GM23338 (cell line): ENCODE results near the gene PF4V1. TPM values are rescaled to one million over a fixed set of nuclear protein-coding genes. Genes with fewer than 3 reads are reported as not detected.

Source experiments
- ATAC-seq: fragments of 200-7000 bp; cut with Tn5 transposase; 3 replicates; pipeline ENCODE4 v1.9.1; 2020
- DNase-seq: peaks from one replicate; pipeline ENCODE4 v3.0.0-alpha.2; 2015; ENCODE audit warnings: low spot score
- H2AFZ ChIP-seq: fragments of 200-600 bp; sonication (generic); 2 replicates; pipeline ENCODE4 v1.8.0; 2016; ENCODE audit warnings: antibody characterized with exemption, mild to moderate bottlenecking, moderate library complexity
- H3F3A ChIP-seq: fragments of 200-600 bp; sonication (generic); replicated peaks from 2 replicates; pipeline ENCODE4 v1.8.0; 2017; ENCODE audit warnings: antibody characterized with exemption, mixed run types, low read depth
- H3K27ac ChIP-seq: fragments of 200-600 bp; sonication (generic); 2 replicates; pipeline ENCODE4 v1.6.1; 2016; ENCODE audit warnings: low read depth
- H3K27me3 ChIP-seq: fragments of 200-600 bp; sonication (generic); 2 replicates; pipeline ENCODE4 v1.8.0; 2016; ENCODE audit warnings: mild to moderate bottlenecking, mixed run types, moderate library complexity; ENCODE audit not compliant: insufficient read depth
- H3K36me3 ChIP-seq: fragments of 200-600 bp; sonication (generic); 2 replicates; pipeline ENCODE4 v1.8.0; 2016; ENCODE audit warnings: mild to moderate bottlenecking; ENCODE audit not compliant: insufficient read depth
- H3K4me1 ChIP-seq: fragments of 200-600 bp; sonication (generic); 2 replicates; pipeline ENCODE4 v1.8.0; 2016; ENCODE audit warnings: mild to moderate bottlenecking, moderate library complexity; ENCODE audit not compliant: insufficient read depth
- H3K4me2 ChIP-seq: fragments of 200-600 bp; sonication (generic); 2 replicates; pipeline ENCODE4 v1.7.1; 2017; ENCODE audit warnings: mixed run types
- H3K4me3 ChIP-seq: fragments of 200-600 bp; sonication (generic); 2 replicates; pipeline ENCODE4 v1.6.1; 2016; ENCODE audit warnings: mixed run types
- H3K79me2 ChIP-seq: fragments of 200-600 bp; sonication (generic); replicated peaks from 2 replicates; pipeline ENCODE4 v1.8.0; 2017; ENCODE audit warnings: mild to moderate bottlenecking; ENCODE audit not compliant: insufficient read depth
- H3K9me2 ChIP-seq: fragments of 200-600 bp; sonication (generic); 2 replicates; pipeline ENCODE4 v1.8.0; 2017; ENCODE audit not compliant: insufficient read depth
- H4K20me1 ChIP-seq: fragments of 200-600 bp; sonication (generic); replicated peaks from 2 replicates; pipeline ENCODE4 v1.8.0; 2017; ENCODE audit warnings: mild to moderate bottlenecking; ENCODE audit not compliant: insufficient read depth
- H3K27ac Mint-ChIP-seq: 2 replicates; pipeline ENCODE4 v1.8.0; 2020; ENCODE audit warnings: inconsistent platforms, mild to moderate bottlenecking, moderate library complexity, mixed read lengths
- H3K27me3 Mint-ChIP-seq: 3 replicates; pipeline ENCODE4 v1.8.0; 2022; ENCODE audit warnings: low read depth, mild to moderate bottlenecking, moderate library complexity, mixed read lengths, inconsistent platforms; ENCODE audit not compliant: insufficient read depth, poor library complexity
- H3K36me3 Mint-ChIP-seq: 3 replicates; pipeline ENCODE4 v1.8.0; 2021; ENCODE audit warnings: low read depth, mild to moderate bottlenecking, inconsistent platforms, moderate library complexity, mixed read lengths
- H3K4me1 Mint-ChIP-seq: 3 replicates; pipeline ENCODE4 v1.8.0; 2020; ENCODE audit warnings: mild to moderate bottlenecking, inconsistent platforms, mixed read lengths
- H3K4me3 Mint-ChIP-seq: 3 replicates; pipeline ENCODE4 v1.8.0; 2021; ENCODE audit warnings: moderate library complexity, mild to moderate bottlenecking, inconsistent platforms, mixed read lengths
- H3K9me3 Mint-ChIP-seq: 3 replicates; pipeline ENCODE4 v1.8.0; 2020; ENCODE audit warnings: moderate library complexity, mild to moderate bottlenecking, inconsistent platforms, mixed read lengths
- CREB1 ChIP-seq: fragments of 250-450 bp; sonication (Bioruptor Pico); IDR thresholded peaks from 2 replicates; pipeline ENCODE4 v1.5.0; 2020; ENCODE audit warnings: low read depth, mild to moderate bottlenecking, moderate library complexity
- ETS1 ChIP-seq: IDR thresholded peaks from 2 replicates; pipeline ENCODE4 v1.6.1; 2016; ENCODE audit warnings: antibody characterized with exemption
- EZH2 ChIP-seq: fragments of 200-600 bp; sonication (generic); IDR thresholded peaks from one replicate; pipeline ENCODE4 v1.8.0; 2017; ENCODE audit warnings: antibody characterized with exemption, mild to moderate bottlenecking, low read depth; ENCODE audit not compliant: unreplicated experiment
- EZH2phosphoT487 ChIP-seq: fragments of 200-600 bp; sonication (generic); IDR thresholded peaks from one replicate; pipeline ENCODE4 v1.8.1; 2018; ENCODE audit warnings: antibody characterized with exemption; ENCODE audit not compliant: unreplicated experiment
- JUNB ChIP-seq: IDR thresholded peaks from one replicate; pipeline ENCODE4 v1.6.1; 2016; ENCODE audit warnings: antibody characterized with exemption; ENCODE audit not compliant: unreplicated experiment
- NANOG ChIP-seq: IDR thresholded peaks from 2 replicates; pipeline ENCODE4 v1.6.1; 2016; ENCODE audit warnings: antibody characterized with exemption, borderline replicate concordance
- POLR2AphosphoS5 ChIP-seq: IDR thresholded peaks from 2 replicates; pipeline ENCODE4 v1.6.1; 2016; ENCODE audit warnings: antibody characterized with exemption, low read depth
- REST ChIP-seq: IDR thresholded peaks from one replicate; pipeline ENCODE4 v1.6.1; 2018; ENCODE audit warnings: antibody characterized with exemption; ENCODE audit not compliant: unreplicated experiment
- STAT1 ChIP-seq: IDR thresholded peaks from one replicate; pipeline ENCODE4 v1.6.1; 2016; ENCODE audit warnings: antibody characterized with exemption; ENCODE audit not compliant: unreplicated experiment
- ZNF114 ChIP-seq: fragments of 250-450 bp; sonication (Bioruptor Pico); IDR thresholded peaks from 2 replicates; pipeline ENCODE4 v1.5.0; 2020; ENCODE audit warnings: mild to moderate bottlenecking, moderate library complexity
- ZNF331 ChIP-seq: fragments of 250-450 bp; sonication (Bioruptor Pico); IDR thresholded peaks from 2 replicates; pipeline ENCODE4 v1.5.0; 2020; ENCODE audit warnings: low read depth, mild to moderate bottlenecking, moderate library complexity
- polyA plus RNA-seq: library from polyadenylated mRNA; unstranded; fragments of >200 nt; fragmentation: Nextera tagmentation; extraction: Ambion mirVana; gene quantifications from 2 replicates; pipeline ENCODE4 v1.2.1, GENCODE V29; 2016
- total RNA-seq: library from RNA; depleted of rRNA; stranded (reverse); fragments of >200 nt; shearing (Covaris generic); gene quantifications from 2 replicates; pipeline ENCODE4 v1.2.3, GENCODE V29; 2014
- TF ChIP-seq, protein P1 (sequence below): fragments of 250-450 bp; sonication (Bioruptor Pico); IDR thresholded peaks from 2 replicates; pipeline ENCODE4 v1.5.0; 2020; ENCODE audit warnings: mild to moderate bottlenecking, moderate library complexity
- TF ChIP-seq, protein P2 (sequence below), 2 experiments: fragments of 200-600 bp in 1 of 2; sonication (generic) in 1 of 2; conservative IDR thresholded peaks; 2 replicates each; pipeline versions ENCODE4 v1.5.1 to v1.6.1; 2016 to 2017; ENCODE audit warnings: antibody characterized with exemption in 2 of 2, low read depth in 2 of 2, mild to moderate bottlenecking in 2 of 2, moderate library complexity in 1 of 2

The PF4V1 gene
- total and polyA plus RNA-seq, 2 experiments from 2014 or later = 0.66 TPM; not detected in 1

DNA sequence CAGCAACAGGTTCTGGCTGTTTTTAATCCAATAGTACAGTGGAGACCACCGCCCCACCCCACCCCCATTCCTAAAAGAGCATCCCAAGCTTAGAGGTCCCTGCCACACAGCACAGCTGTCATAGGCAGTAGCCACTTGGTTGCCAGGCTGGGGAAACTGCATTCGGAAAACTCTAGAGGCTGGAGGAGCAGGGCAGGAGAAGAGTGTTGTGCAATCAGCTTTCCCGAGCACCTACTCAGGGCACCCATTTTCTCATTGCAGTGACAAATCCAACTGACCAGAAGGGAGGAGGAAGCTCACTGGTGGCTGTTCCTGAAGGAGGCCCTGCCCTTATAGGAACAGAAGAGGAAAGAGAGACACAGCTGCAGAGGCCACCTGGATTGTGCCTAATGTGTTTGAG lies 17.2 kb downstream of the PF4V1 start:
- Histone ChIP-seq H3K9me2 (no peaks in the 10 kb centered on the region), H3K36me3 (no peaks in the 10 kb centered on the region), H3K27ac (no peak overlapping the region), H3K4me1 (peaks cover 18% of the 10 kb centered on the region), H3F3A (no peaks in the 10 kb centered on the region; the same call in 1 of the 2 replicates), H3K27me3 (peaks cover 23% of the 10 kb centered on the region), H3K4me3 (peak overlapping the region; percentile 80), H3K4me2 (peak overlapping the region; percentile 89), H3K79me2 (no peaks in the 10 kb centered on the region), H4K20me1 (no peaks in the 10 kb centered on the region), H2AFZ (no peak overlapping the region)
- Mint-ChIP-seq H3K27ac (no peak overlapping the region), H3K36me3 (no peaks in the 10 kb centered on the region), H3K4me3 (peak overlapping the region; percentile 76; the same call in 2 of the 3 replicates), H3K27me3 (peaks cover 10% of the 10 kb centered on the region), H3K4me1 (peaks cover 22% of the 10 kb centered on the region), H3K9me3 (no peaks in the 10 kb centered on the region)
- ATAC-seq (peak; percentile 6; the same call in 1 of the 3 replicates), DNase-seq (peak; percentile 11)
- TF ChIP-seq POLR2AphosphoS5 = no peak
- TF ChIP-seq, protein P1, sequence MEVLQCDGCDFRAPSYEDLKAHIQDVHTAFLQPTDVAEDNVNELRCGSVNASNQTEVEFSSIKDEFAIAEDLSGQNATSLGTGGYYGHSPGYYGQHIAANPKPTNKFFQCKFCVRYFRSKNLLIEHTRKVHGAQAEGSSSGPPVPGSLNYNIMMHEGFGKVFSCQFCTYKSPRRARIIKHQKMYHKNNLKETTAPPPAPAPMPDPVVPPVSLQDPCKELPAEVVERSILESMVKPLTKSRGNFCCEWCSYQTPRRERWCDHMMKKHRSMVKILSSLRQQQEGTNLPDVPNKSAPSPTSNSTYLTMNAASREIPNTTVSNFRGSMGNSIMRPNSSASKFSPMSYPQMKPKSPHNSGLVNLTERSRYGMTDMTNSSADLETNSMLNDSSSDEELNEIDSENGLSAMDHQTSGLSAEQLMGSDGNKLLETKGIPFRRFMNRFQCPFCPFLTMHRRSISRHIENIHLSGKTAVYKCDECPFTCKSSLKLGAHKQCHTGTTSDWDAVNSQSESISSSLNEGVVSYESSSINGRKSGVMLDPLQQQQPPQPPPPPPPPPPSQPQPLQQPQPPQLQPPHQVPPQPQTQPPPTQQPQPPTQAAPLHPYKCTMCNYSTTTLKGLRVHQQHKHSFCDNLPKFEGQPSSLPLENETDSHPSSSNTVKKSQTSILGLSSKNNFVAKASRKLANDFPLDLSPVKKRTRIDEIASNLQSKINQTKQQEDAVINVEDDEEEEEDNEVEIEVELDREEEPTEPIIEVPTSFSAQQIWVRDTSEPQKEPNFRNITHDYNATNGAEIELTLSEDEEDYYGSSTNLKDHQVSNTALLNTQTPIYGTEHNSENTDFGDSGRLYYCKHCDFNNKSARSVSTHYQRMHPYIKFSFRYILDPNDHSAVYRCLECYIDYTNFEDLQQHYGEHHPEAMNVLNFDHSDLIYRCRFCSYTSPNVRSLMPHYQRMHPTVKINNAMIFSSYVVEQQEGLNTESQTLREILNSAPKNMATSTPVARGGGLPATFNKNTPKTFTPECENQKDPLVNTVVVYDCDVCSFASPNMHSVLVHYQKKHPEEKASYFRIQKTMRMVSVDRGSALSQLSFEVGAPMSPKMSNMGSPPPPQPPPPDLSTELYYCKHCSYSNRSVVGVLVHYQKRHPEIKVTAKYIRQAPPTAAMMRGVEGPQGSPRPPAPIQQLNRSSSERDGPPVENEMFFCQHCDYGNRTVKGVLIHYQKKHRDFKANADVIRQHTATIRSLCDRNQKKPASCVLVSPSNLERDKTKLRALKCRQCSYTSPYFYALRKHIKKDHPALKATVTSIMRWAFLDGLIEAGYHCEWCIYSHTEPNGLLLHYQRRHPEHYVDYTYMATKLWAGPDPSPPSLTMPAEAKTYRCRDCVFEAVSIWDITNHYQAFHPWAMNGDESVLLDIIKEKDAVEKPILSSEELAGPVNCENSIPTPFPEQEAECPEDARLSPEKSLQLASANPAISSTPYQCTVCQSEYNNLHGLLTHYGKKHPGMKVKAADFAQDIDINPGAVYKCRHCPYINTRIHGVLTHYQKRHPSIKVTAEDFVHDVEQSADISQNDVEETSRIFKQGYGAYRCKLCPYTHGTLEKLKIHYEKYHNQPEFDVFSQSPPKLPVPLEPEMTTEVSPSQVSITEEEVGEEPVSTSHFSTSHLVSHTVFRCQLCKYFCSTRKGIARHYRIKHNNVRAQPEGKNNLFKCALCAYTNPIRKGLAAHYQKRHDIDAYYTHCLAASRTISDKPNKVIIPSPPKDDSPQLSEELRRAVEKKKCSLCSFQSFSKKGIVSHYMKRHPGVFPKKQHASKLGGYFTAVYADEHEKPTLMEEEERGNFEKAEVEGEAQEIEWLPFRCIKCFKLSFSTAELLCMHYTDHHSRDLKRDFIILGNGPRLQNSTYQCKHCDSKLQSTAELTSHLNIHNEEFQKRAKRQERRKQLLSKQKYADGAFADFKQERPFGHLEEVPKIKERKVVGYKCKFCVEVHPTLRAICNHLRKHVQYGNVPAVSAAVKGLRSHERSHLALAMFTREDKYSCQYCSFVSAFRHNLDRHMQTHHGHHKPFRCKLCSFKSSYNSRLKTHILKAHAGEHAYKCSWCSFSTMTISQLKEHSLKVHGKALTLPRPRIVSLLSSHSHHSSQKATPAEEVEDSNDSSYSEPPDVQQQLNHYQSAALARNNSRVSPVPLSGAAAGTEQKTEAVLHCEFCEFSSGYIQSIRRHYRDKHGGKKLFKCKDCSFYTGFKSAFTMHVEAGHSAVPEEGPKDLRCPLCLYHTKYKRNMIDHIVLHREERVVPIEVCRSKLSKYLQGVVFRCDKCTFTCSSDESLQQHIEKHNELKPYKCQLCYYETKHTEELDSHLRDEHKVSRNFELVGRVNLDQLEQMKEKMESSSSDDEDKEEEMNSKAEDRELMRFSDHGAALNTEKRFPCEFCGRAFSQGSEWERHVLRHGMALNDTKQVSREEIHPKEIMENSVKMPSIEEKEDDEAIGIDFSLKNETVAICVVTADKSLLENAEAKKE (CRISPR knock-in tag) = no peak
- TF ChIP-seq, protein P2, sequence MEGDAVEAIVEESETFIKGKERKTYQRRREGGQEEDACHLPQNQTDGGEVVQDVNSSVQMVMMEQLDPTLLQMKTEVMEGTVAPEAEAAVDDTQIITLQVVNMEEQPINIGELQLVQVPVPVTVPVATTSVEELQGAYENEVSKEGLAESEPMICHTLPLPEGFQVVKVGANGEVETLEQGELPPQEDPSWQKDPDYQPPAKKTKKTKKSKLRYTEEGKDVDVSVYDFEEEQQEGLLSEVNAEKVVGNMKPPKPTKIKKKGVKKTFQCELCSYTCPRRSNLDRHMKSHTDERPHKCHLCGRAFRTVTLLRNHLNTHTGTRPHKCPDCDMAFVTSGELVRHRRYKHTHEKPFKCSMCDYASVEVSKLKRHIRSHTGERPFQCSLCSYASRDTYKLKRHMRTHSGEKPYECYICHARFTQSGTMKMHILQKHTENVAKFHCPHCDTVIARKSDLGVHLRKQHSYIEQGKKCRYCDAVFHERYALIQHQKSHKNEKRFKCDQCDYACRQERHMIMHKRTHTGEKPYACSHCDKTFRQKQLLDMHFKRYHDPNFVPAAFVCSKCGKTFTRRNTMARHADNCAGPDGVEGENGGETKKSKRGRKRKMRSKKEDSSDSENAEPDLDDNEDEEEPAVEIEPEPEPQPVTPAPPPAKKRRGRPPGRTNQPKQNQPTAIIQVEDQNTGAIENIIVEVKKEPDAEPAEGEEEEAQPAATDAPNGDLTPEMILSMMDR (conservative IDR thresholded peaks at IDR 0.05; ENCODE audit: low read depth in 2 of 2) = no peak
- no peak for TF ChIP-seq STAT1
- no peak for TF ChIP-seq CREB1
- no peak for TF ChIP-seq JUNB
- TF ChIP-seq ZNF331 (CRISPR knock-in tag) = no peak
- no peak for TF ChIP-seq EZH2
- TF ChIP-seq ZNF114 (CRISPR knock-in tag) = no peak
- no peak for TF ChIP-seq NANOG
- no peak for TF ChIP-seq EZH2phosphoT487
- no peak for TF ChIP-seq ETS1
- no peak for TF ChIP-seq REST
